Lower lobe of right lung (tissue), 2 donors: ENCODE data around the gene SPAG16. TPM values are rescaled to one million over a fixed set of nuclear protein-coding genes. Genes with fewer than 3 reads are reported as not detected.

Experiments used
- ATAC-seq, 2 donors: fragments of 200-7000 bp; cut with Tn5 transposase; one replicate each; pipeline ENCODE4 v1.9.1; 2020 to 2022; ENCODE audit warnings: mild to moderate bottlenecking in 2 of 2, moderate library complexity in 2 of 2
- DNase-seq: peaks from one replicate; pipeline ENCODE4 v3.0.0-alpha.2; 2020
- H3K27ac ChIP-seq: fragments of 200-600 bp; one replicate; pipeline ENCODE4 v1.8.0; 2022
- H3K27me3 ChIP-seq: fragments of 200-600 bp; one replicate; pipeline ENCODE4 v1.8.0; 2022; ENCODE audit warnings: low read depth
- H3K36me3 ChIP-seq: fragments of 200-600 bp; one replicate; pipeline ENCODE4 v1.8.0; 2022; ENCODE audit warnings: mild to moderate bottlenecking
- H3K4me1 ChIP-seq: fragments of 200-600 bp; one replicate; pipeline ENCODE4 v1.8.0; 2022
- H3K4me3 ChIP-seq: fragments of 200-600 bp; one replicate; pipeline ENCODE4 v1.8.0; 2022; ENCODE audit warnings: mild to moderate bottlenecking
- H3K9me3 ChIP-seq: fragments of 200-600 bp; one replicate; pipeline ENCODE4 v1.8.0; 2022
- intact Hi-C: fragments of 100-400 bp; cut with DNase I; formaldehyde crosslinking; loops from one replicate; pipeline ENCODE4 v1.11.0; 2022
- total RNA-seq: library from RNA; stranded (reverse); fragmentation: NEBNext Ultra II Directional; extraction: Animal tissue kit (Norgen Biotek cat#: 25700); gene quantifications from one replicate; pipeline ENCODE4 v1.2.1, GENCODE V29; 2021
- TF ChIP-seq, protein P1 (sequence below): fragments of 200-600 bp; IDR thresholded peaks from one replicate; pipeline ENCODE4 v1.8.0; 2022; ENCODE audit warnings: antibody characterized with exemption, mild to moderate bottlenecking
- donor health status: DM: no; HTN: yes; CAD: no; lungs with severe emphysema.

The SPAG16 gene
- total RNA-seq, 1 donor from 2014 or later = 16.7 TPM

DNA sequence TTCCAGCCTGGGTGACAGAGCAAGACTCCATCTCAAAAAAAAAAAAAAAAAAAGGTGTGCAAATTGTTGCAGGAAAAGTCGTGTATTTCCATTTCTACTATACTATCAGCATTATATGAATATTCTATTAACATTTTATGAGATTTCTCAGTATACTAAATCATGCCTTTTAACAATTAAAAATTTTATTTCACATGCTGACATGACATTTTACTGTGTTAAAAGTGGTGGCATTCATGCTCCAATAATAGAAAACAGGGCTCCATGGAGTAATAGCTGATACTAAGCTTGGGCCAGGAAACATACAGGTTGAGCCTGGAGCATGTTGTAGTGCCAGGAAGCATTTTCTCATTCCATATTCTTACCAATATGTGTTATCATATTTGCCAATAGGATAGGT lies 141.4 kb downstream of the SPAG16 start:
- DNase-seq = no peak
- TF ChIP-seq, protein P1, sequence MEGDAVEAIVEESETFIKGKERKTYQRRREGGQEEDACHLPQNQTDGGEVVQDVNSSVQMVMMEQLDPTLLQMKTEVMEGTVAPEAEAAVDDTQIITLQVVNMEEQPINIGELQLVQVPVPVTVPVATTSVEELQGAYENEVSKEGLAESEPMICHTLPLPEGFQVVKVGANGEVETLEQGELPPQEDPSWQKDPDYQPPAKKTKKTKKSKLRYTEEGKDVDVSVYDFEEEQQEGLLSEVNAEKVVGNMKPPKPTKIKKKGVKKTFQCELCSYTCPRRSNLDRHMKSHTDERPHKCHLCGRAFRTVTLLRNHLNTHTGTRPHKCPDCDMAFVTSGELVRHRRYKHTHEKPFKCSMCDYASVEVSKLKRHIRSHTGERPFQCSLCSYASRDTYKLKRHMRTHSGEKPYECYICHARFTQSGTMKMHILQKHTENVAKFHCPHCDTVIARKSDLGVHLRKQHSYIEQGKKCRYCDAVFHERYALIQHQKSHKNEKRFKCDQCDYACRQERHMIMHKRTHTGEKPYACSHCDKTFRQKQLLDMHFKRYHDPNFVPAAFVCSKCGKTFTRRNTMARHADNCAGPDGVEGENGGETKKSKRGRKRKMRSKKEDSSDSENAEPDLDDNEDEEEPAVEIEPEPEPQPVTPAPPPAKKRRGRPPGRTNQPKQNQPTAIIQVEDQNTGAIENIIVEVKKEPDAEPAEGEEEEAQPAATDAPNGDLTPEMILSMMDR = no peak
- Histone ChIP-seq H3K4me3 (no peak overlapping the region), H3K9me3 (peaks cover 7% of the 10 kb centered on the region), H3K4me1 (no peaks in the 10 kb centered on the region), H3K36me3 (no peaks in the 10 kb centered on the region), H3K27ac (no peak overlapping the region), H3K27me3 (no peaks in the 10 kb centered on the region)
- no peak for ATAC-seq
- intact Hi-C loops = no loop called here

DNA sequence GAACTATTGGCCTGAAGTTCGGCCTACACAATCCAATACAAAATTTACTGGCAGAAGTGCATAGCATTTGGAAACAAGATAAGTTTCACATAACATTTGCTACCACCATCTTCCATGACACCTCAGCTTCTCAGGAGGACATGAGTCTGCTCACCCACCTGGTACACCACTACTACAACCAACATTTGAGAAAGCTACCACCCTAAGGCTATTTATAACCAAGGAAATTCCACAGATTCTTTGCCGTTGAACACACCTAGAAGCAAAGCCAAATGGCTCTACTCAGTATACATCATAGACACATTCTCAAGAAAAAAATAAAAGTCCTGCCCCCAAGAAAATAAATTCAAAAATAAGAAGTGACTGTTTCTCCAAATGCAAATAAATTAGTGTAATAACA lies 145.3 kb downstream of the SPAG16 start:
- Histone ChIP-seq H3K4me3 (no peak overlapping the region), H3K27me3 (no peaks in the 10 kb centered on the region), H3K36me3 (no peaks in the 10 kb centered on the region), H3K4me1 (no peaks in the 10 kb centered on the region), H3K9me3 (peaks cover 12% of the 10 kb centered on the region), H3K27ac (no peak overlapping the region)
- ATAC-seq = no peak
- TF ChIP-seq, protein P1 = no peak
- DNase-seq = no peak
- intact Hi-C loops = no loop called here

DNA sequence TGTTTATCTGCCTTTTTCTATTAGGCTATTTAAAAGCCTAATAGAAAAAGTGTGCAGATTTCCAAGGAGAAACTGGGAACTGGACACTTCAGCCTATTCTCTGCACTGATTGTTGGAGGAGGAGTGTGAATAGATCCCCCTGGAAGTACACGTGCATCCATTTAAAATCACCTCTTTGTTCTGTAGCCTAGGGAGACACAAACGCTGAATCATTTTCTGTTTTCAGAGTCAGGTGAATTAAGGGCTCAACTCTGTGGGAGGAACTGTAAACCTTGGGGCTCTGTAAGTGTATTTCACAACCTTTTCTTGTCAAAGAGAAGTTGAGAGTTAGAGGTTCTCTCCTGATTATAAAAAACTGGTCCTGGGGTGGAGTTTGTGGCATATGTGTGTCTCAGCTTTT lies 159.7 kb downstream of the SPAG16 start:
- no peaks in the 10 kb centered on the region for H3K36me3 ChIP-seq
- no peak overlapping the region for H3K4me3 ChIP-seq
- H3K27me3 ChIP-seq = no peaks in the 10 kb centered on the region
- DNase-seq = no peak
- no peak overlapping the region for H3K27ac ChIP-seq
- intact Hi-C loops = no loop called here
- no peaks in the 10 kb centered on the region for H3K4me1 ChIP-seq
- TF ChIP-seq, protein P1 = no peak
- H3K9me3 ChIP-seq = peaks cover 5% of the 10 kb centered on the region
- no peak for ATAC-seq

- intact Hi-C loops = no loop called here
- H3K27me3 ChIP-seq = no peaks in the 10 kb centered on the region
- ATAC-seq (peak; percentile 57 to 67), DNase-seq (no peak)
- no peaks in the 10 kb centered on the region for H3K36me3 ChIP-seq
- no peak overlapping the region for H3K4me3 ChIP-seq
- peaks cover 5% of the 10 kb centered on the region for H3K9me3 ChIP-seq
- H3K27ac ChIP-seq = no peak overlapping the region
- no peaks in the 10 kb centered on the region for H3K4me1 ChIP-seq
- TF ChIP-seq, protein P1 = no peak
These were observed 167.4 kb downstream of the SPAG16 start for GRCh38 chr2:213451542-213452239.

DNA sequence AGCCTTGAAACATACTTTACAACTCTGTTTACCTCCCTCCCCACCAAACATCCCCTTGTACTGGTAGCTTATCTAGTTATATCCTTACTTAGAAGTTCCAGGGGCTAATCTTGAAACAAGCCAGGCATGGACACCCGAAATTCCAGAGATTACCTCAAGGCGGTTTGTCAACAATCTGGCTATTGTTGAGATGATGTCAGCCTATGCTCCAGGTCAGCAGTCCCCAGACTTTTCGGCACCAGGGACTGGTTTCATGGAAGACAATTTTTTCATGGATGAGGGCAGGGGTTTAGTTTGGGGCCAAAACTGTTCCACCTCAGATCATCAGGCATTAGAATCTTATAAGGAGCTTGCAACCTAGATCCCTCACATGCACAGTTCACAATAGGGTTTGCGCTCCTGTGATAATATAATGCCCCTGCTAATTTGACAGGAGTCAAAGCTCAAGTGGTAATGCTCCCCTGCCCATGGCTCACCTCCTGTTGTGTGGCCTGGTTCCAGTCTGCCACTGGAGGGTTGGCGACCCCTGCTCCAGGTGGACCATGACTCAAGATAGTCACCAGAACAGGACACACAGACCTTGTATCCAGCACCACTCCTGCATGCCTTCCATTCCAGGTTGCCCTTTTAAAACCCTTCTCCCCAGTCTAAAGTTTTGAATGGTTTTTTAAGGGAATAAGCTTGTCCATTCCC lies 171.2 kb downstream of the SPAG16 start:
- Histone ChIP-seq H3K27me3 (no peaks in the 10 kb centered on the region), H3K27ac (no peak overlapping the region), H3K4me1 (no peaks in the 10 kb centered on the region), H3K4me3 (no peak overlapping the region), H3K36me3 (no peaks in the 10 kb centered on the region), H3K9me3 (no peaks in the 10 kb centered on the region)
- DNase-seq = no peak
- no peak for ATAC-seq
- TF ChIP-seq, protein P1 = no peak
- intact Hi-C loops = no loop called here
